ENCODE measurements around the gene INTU.

The INTU gene

GRCh38 chr4:127759228-127759820 is 126.6 kb downstream of the INTU start:
- no peak for DNase-seq

GRCh38 chr4:127759893-127760292 is 127.1 kb downstream of the INTU start:
- no peak for DNase-seq

- DNase-seq: no peak
Observed at GRCh38 chr4:127771535-127772275, 138.9 kb downstream of the INTU start.

GRCh38 chr4:127772769-127773671 is 140.3 kb downstream of the INTU start:
- DNase-seq: no peak

- DNase-seq: no peak
Observed at GRCh38 chr4:127775843-127776242, 143.1 kb downstream of the INTU start.
